B cell (primary cell): ENCODE data around the gene CPN1. TPM values are rescaled to one million over a fixed set of nuclear protein-coding genes. Genes with fewer than 3 reads are reported as not detected.

ENCODE experiments used
- ATAC-seq: fragments of 200-7000 bp; cut with Tn5 transposase; one replicate; pipeline ENCODE4 v1.10.0; 2021; ENCODE audit warnings: low read depth, mild to moderate bottlenecking, moderate number of reproducible peaks, moderate library complexity
- CTCF ChIA-PET: fragments of 350-600 bp; sonication (Branson Sonifier 250); formaldehyde crosslinking; loops from one replicate; lab custom pipeline; 2021; ENCODE audit warnings: antibody characterized with exemption, inconsistent platforms; lab: Charles Lee
- POLR2A ChIA-PET: fragments of 350-600 bp; sonication (Branson Sonifier 250); formaldehyde crosslinking; loops from one replicate; lab custom pipeline; 2021; ENCODE audit warnings: antibody characterized with exemption; lab: Charles Lee
- DNase-seq: peaks from one replicate; pipeline ENCODE4 v3.0.0; 2013
- H2AFZ ChIP-seq: 2 replicates; pipeline ENCODE4 v1.6.1; 2012; ENCODE audit warnings: mild to moderate bottlenecking, low read depth, low read length; ENCODE audit not compliant: insufficient read depth, poor library complexity, severe bottlenecking
- H3K27ac ChIP-seq, 2 donors: 1 replicate in 1 of 2; 2 replicates in 1 of 2; pipeline ENCODE4 v1.5.1; 2012 to 2013; ENCODE audit warnings: low read length in 2 of 2, mild to moderate bottlenecking in 2 of 2, moderate library complexity in 1 of 2
- H3K27me3 ChIP-seq, 4 experiments: fragments of 200-600 bp in 1 of 4; sonication (generic) in 1 of 4; replicated peaks in 1 of 4; 1 replicate in 2 of 4; 2 replicates in 2 of 4; pipeline versions ENCODE4 v1.6.1 to v1.7.0; 2013 to 2016; ENCODE audit warnings: low read length in 3 of 4, mild to moderate bottlenecking in 2 of 4, mixed read lengths in 1 of 4, moderate library complexity in 1 of 4; ENCODE audit not compliant: insufficient read depth in 4 of 4, control insufficient read depth in 3 of 4; ENCODE audit errors: control extremely low read depth in 1 of 4
- H3K36me3 ChIP-seq, 2 experiments: replicated peaks in 1 of 2; 1 replicate in 1 of 2; 2 replicates in 1 of 2; pipeline versions ENCODE4 v1.6.1 to v1.7.1; 2013; ENCODE audit warnings: low read length in 1 of 2; ENCODE audit not compliant: insufficient read depth in 2 of 2, control insufficient read depth in 1 of 2; ENCODE audit errors: control extremely low read depth in 1 of 2, extremely low read depth in 1 of 2
- H3K4me1 ChIP-seq, 2 donors: fragments of 200-600 bp in 1 of 2; sonication (generic) in 1 of 2; 1 replicate in 1 of 2; 2 replicates in 1 of 2; pipeline versions ENCODE4 v1.5.1 to v1.6.1; 2013 to 2017; ENCODE audit warnings: low read length in 2 of 2; ENCODE audit not compliant: control insufficient read depth in 2 of 2, insufficient read depth in 2 of 2
- H3K4me2 ChIP-seq: replicated peaks from 2 replicates; pipeline ENCODE3; 2012; ENCODE audit warnings: mild to moderate bottlenecking, low read depth, low read length; ENCODE audit not compliant: poor library complexity, severe bottlenecking
- H3K4me3 ChIP-seq, 5 experiments: fragments of 200-600 bp in 1 of 5; sonication (generic) in 1 of 5; 1 replicate in 3 of 5; 2 replicates in 2 of 5; pipeline versions ENCODE4 v1.5.1 to v1.7.0; 2011 to 2016; ENCODE audit warnings: low read length in 4 of 5, mild to moderate bottlenecking in 4 of 5, low read depth in 2 of 5, control low read depth in 1 of 5, moderate library complexity in 1 of 5; ENCODE audit not compliant: insufficient read depth in 1 of 5; ENCODE audit errors: control extremely low read depth in 1 of 5, extremely low read depth in 1 of 5
- H3K79me2 ChIP-seq: fragments of 200-600 bp; sonication (generic); one replicate; pipeline ENCODE4 v1.6.0; 2016; ENCODE audit warnings: low read length; ENCODE audit not compliant: control insufficient read depth, insufficient read depth
- H3K9ac ChIP-seq: fragments of 200-600 bp; sonication (generic); 2 replicates; pipeline ENCODE4 v1.6.1; 2017; ENCODE audit warnings: mild to moderate bottlenecking, low read length, moderate library complexity
- H3K9me3 ChIP-seq, 3 donors: one replicate each; pipeline versions ENCODE4 v1.6.1 to v1.7.1; 2013; ENCODE audit warnings: low read length in 2 of 3; ENCODE audit not compliant: control insufficient read depth in 2 of 3, insufficient read depth in 1 of 3; ENCODE audit errors: control extremely low read depth in 1 of 3
- H4K20me1 ChIP-seq: 2 replicates; pipeline ENCODE4 v1.6.0; 2012; ENCODE audit warnings: mild to moderate bottlenecking, low read length; ENCODE audit not compliant: insufficient read depth, control insufficient read depth, poor library complexity, severe bottlenecking
- H3K27ac Mint-ChIP-seq: one replicate; pipeline ENCODE4 v1.8.0; 2021; ENCODE audit warnings: mixed read lengths
- H3K27me3 Mint-ChIP-seq: one replicate; pipeline ENCODE4 v1.8.0; 2021; ENCODE audit warnings: mixed read lengths
- H3K4me1 Mint-ChIP-seq: one replicate; pipeline ENCODE4 v1.8.0; 2021; ENCODE audit warnings: mixed read lengths
- H3K4me3 Mint-ChIP-seq: one replicate; pipeline ENCODE4 v1.8.0; 2021; ENCODE audit warnings: mixed read lengths
- H3K9me3 Mint-ChIP-seq: one replicate; pipeline ENCODE4 v1.8.0; 2022; ENCODE audit warnings: mixed read lengths; ENCODE audit not compliant: insufficient read depth
- CTCF ChIP-seq: fragments of 200-600 bp; IDR thresholded peaks from one replicate; pipeline ENCODE4 v1.8.0; 2022; ENCODE audit warnings: antibody characterized with exemption, mild to moderate bottlenecking
- EZH2 ChIP-seq: IDR thresholded peaks from 2 replicates; pipeline ENCODE4 v1.6.1; 2012; ENCODE audit warnings: borderline replicate concordance, low read depth, mild to moderate bottlenecking, moderate library complexity, low read length; ENCODE audit not compliant: insufficient read depth, poor library complexity, severe bottlenecking
- WGBS: methylation state at CpG from one replicate; pipeline ENCODE4 v1.1.5; 2013; ENCODE audit warnings: missing lambda C conversion rate; ENCODE audit not compliant: insufficient coverage; 5-methylcytosine and 5-hydroxymethylcytosine counted together
- intact Hi-C: fragments of 100-400 bp; cut with micrococcal nuclease; formaldehyde crosslinking; loops from one replicate; pipeline ENCODE4 v1.10.0; 2022
- polyA plus RNA-seq: library from polyadenylated mRNA; depleted of rRNA; stranded (reverse); fragments of >200 nt; gene quantifications from 2 replicates; pipeline ENCODE4 v1.2.3, GENCODE V29; 2012
- total RNA-seq, 2 donors: library from RNA; stranded (reverse); fragments of 120-200 nt in 1 of 2; gene quantifications; 1 replicate in 1 of 2; 2 replicates in 1 of 2; pipeline versions ENCODE4 v1.2.3 to v1.2.4, GENCODE V29; 2013 to 2022

CPN1 gene
- total and polyA plus RNA-seq, 2 donors (not counting 1 experiment from before 2014, with no cell fraction given): not detected

- Histone ChIP-seq H3K9me3 (peaks cover 0 to 4% (median 0%) of the 10 kb centered on the region in 3 donors), H3K4me3 (no peak overlapping the region), H2AFZ (no peak overlapping the region), H4K20me1 (peaks cover 21% of the 10 kb centered on the region), H3K79me2 (peaks cover 97% of the 10 kb centered on the region), H3K4me1 (peaks cover 11 to 16% of the 10 kb centered on the region in 2 donors), H3K36me3 (peaks cover 0 to 3% of the 10 kb centered on the region in 2 experiments), H3K27ac (no peak overlapping the region), H3K9ac (no peak overlapping the region), H3K4me2 (no peak overlapping the region), H3K27me3 (no peaks in the 10 kb centered on the region)
- H3K27ac Mint-ChIP-seq: no peak overlapping the region
- H3K27me3 Mint-ChIP-seq: no peaks in the 10 kb centered on the region
- ChIA-PET CTCF (interaction anchor here (0.8 to 3.3 kb wide), 3 partner anchors 9 to 154 kb away, joined by 3 to 28 read pairs (median 5); partner anchors contain the start of gene DNMBP), POLR2A (no interaction called here)
- no peak for DNase-seq
- no peak for ATAC-seq
- H3K4me1 Mint-ChIP-seq: peaks cover 44% of the 10 kb centered on the region
- 100% methylated on average over 3 of the region's 8 CpGs for WGBS
- no peak overlapping the region for H3K4me3 Mint-ChIP-seq
- no peaks in the 10 kb centered on the region for H3K9me3 Mint-ChIP-seq
- TF ChIP-seq CTCF: no peak
- TF ChIP-seq EZH2: no peak
- intact Hi-C loops: no loop called here
These were observed 82.2 kb downstream of the CPN1 start for GRCh38 chr10:99999319-100000108.

- 100% methylated on average over 2 of the region's 6 CpGs for WGBS
- DNase-seq (no peak), ATAC-seq (no peak)
- no peak overlapping the region for H3K27ac ChIP-seq
- H2AFZ ChIP-seq: no peak overlapping the region
- H3K36me3 ChIP-seq: peaks cover 0 to 3% of the 10 kb centered on the region in 2 experiments
- peak overlapping the region; percentile 20 for H3K27ac Mint-ChIP-seq
- H3K27me3 Mint-ChIP-seq: no peaks in the 10 kb centered on the region
- peaks cover 50% of the 10 kb centered on the region for H3K4me1 Mint-ChIP-seq
- no peak for TF ChIP-seq CTCF
- TF ChIP-seq EZH2: no peak
- intact Hi-C loops: no loop called here
- no peak overlapping the region for H3K4me2 ChIP-seq
- H3K27me3 ChIP-seq: no peaks in the 10 kb centered on the region
- ChIA-PET CTCF (interaction anchor here (1.4 to 3.3 kb wide), 2 partner anchors 10 to 153 kb away, joined by 5 to 28 read pairs; partner anchors contain the start of gene DNMBP), POLR2A (no interaction called here)
- peaks cover 17 to 23% of the 10 kb centered on the region in 2 donors for H3K4me1 ChIP-seq
- peaks cover 21% of the 10 kb centered on the region for H4K20me1 ChIP-seq
- no peaks in the 10 kb centered on the region for H3K9me3 Mint-ChIP-seq
- H3K4me3 ChIP-seq: no peak overlapping the region
- peaks cover 0 to 4% (median 0%) of the 10 kb centered on the region in 3 donors for H3K9me3 ChIP-seq
- H3K4me3 Mint-ChIP-seq: no peak overlapping the region
- H3K79me2 ChIP-seq: peaks cover 92% of the 10 kb centered on the region
- no peak overlapping the region for H3K9ac ChIP-seq
These were observed 82.8 kb downstream of the CPN1 start for GRCh38 chr10:99998889-99999288.
